GM20000 (cell line): ENCODE data around the gene ADARB2.

ENCODE experiments used
- DNase-seq: peaks from one replicate; pipeline ENCODE4 v3.0.0; 2012; ENCODE audit warnings: low spot score
- TF ChIP-seq, protein P1 (sequence below): IDR thresholded peaks from 2 replicates; pipeline ENCODE4 v1.5.1; 2012; ENCODE audit warnings: mild to moderate bottlenecking, control low read depth; ENCODE audit errors: extremely low read depth, missing control alignments

ADARB2 gene

DNA sequence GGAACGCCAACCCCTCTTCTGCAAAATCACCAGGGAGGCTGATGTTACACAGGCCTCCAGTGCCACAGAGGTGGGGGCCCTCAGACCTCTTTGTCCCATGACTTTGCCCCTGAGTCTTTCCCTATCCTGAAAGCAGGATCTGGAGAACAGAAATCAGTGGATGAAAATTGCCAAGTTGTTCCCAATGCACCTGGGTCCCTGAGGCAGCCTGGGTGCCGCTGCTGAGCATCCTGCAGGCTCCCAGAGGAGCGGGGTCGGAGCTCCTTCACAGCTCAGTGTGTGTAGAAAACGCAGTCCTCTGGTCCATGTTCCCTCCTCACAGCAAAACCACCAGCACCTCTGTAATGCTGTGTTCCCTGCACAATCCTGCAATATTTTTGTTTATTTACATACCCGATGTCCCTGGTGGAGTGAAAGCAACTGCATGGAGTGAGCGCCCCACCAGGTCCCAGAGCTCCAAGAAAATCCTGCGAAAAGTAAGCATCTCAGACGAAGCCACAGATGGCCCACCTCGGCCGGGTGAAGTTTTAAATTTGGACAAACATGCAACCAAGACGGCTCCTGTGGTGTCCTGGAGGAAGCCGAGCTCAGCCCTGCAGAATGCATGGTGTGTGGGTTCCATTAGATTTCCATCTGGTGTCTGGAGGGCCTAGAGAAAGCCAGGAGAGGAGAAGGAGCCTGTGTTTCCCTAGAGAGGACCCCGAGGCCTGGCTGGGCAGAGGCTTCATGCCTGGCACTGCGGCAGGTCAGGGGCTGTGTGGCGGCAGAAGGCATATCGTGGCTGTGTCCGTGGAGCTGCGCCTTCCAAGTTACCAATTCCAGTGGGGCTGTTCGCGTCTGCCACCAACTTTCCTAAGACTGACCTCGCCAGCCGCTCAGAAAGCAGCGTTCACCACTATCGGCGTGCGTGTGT lies 445.9 kb downstream of the ADARB2 start:
- TF ChIP-seq, protein P1, sequence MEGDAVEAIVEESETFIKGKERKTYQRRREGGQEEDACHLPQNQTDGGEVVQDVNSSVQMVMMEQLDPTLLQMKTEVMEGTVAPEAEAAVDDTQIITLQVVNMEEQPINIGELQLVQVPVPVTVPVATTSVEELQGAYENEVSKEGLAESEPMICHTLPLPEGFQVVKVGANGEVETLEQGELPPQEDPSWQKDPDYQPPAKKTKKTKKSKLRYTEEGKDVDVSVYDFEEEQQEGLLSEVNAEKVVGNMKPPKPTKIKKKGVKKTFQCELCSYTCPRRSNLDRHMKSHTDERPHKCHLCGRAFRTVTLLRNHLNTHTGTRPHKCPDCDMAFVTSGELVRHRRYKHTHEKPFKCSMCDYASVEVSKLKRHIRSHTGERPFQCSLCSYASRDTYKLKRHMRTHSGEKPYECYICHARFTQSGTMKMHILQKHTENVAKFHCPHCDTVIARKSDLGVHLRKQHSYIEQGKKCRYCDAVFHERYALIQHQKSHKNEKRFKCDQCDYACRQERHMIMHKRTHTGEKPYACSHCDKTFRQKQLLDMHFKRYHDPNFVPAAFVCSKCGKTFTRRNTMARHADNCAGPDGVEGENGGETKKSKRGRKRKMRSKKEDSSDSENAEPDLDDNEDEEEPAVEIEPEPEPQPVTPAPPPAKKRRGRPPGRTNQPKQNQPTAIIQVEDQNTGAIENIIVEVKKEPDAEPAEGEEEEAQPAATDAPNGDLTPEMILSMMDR, result no peak
- DNase-seq, result no peak

DNA sequence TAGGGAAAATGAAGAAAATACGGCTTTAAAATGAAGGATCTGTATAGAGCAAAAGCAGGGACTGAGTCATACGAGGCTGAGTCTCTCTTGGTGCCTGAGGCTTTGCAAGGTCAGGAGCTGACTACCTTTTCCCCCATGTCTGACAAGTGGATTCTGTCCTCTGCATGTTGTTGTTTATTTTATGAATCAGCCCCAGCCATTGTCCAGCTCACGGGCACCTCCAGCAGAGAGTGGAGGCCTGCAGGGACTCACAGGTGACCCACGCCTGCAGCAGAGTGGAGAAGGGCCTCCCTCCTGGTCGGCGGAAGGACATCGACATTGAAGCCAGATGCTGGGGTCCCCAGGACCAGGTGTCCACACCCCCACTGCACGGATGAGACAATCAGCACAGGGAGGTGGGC lies 447.3 kb downstream of the ADARB2 start:
- no peak for DNase-seq
- TF ChIP-seq, protein P1, result no peak

DNA sequence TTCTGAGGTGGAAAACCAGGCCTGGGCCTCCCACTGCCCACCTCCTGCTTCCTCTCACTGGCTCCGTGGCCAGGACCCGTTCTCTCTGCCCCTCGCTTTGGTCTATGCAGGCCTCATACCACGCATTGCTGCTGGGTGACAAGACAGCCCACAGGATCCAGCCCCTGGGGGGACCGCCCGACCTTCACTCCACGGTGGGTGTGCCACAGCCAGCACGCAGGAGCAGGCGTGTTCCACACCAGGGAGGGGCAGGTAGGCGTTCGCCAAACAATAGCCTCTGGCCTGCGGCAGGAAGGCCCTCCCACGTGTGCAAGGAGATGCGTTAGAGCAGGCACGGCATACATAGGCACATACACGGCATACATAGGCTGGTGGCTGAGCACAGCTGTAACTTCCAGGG lies 447.7 kb downstream of the ADARB2 start:
- DNase-seq, result no peak

DNA sequence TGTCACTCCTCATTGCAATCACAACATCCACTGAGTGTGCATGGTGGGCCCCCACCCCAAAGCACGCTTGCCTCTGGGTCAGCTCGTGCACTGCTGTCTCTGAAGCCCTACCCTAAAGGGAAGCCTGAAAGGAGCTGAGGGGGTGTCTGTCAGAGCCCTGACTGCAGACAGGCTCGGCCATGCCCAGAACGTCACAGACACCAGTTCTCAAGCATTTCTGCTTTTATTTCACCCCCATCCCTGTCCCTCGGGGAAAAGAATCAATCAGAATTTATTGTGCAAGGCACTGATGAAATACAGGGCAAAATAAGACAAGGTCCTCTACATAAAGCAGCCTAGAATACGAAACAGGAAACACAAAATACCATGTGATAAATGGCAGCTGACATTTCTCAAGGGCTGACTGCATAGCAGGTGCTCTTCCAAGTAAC lies 449.3 kb downstream of the ADARB2 start:
- TF ChIP-seq, protein P1, result no peak
- DNase-seq, result no peak

More for the DNA sequence above, 447.7 kb downstream of the ADARB2 start:
- TF ChIP-seq, protein P1, result no peak

DNA sequence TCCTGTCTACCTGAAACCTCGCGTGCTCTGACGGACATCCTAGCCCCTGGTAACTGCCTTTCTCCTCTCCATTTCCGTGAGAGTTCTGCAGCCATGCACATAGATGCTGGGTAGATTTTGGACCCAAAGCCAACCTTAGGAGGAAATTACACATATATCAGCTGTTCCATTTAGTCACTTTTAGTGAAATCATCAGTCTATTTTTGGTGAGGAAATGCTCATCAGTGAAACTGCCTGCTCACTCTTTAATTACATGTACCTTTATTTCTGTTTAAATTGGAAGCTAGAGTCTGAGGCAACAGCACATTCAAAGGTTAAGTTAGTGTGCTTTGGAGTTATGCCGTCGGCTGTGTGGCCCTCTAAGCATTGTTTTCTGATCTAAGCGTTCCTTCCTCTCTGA lies 449.8 kb downstream of the ADARB2 start:
- TF ChIP-seq, protein P1, result no peak
- no peak for DNase-seq

DNA sequence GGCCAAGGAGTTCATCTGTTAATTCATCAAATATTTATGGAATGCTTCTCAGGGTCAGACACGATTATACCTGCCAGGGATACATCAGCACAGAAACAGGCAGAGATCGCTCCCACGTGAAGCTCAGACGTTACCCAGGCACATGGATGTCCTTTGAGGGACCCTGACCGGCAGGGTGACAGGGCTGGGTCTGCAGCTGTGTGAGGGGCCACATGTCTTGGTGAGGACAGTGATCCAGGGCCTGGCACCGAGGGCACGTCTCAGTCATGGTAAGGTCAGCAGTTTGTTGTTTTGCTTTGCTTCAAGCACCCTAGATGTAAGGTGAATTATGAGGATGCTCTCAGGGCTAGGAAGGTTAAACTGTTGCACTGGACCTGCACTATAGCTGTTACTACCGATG lies 453.2 kb downstream of the ADARB2 start:
- DNase-seq, result no peak
- TF ChIP-seq, protein P1, result no peak

DNA sequence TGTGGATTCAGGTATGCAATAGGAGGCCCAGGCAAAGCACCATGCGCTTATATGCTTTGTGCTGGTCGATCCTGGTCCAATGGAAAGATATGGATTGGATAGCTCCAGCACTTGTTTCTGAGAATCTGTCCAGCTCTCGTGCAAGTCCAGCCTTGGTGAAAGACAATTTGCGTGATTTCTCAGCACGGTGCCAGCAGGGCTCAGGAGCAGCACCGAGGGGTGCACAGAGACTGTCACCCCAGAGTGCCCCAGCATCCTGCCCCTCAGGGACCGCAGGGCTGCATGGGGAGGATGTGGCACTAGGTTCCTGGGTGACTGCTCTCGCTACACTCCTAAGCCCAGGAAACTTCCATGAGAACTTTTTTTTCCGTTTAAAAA lies 455.9 kb downstream of the ADARB2 start:
- DNase-seq, result no peak
- TF ChIP-seq, protein P1, result no peak
